Duodenal mucosa (tissue), 2 donors: ENCODE measurements around the gene LY6G6D.

Experiments used
- H3K27ac ChIP-seq: one replicate; pipeline ENCODE4 v1.7.0; 2013; ENCODE audit warnings: low read depth, low read length
- H3K27me3 ChIP-seq, 2 donors: one replicate each; pipeline ENCODE4 v1.7.0; 2013; ENCODE audit warnings: low read length in 2 of 2, control low read depth in 1 of 2; ENCODE audit not compliant: insufficient read depth in 2 of 2, control insufficient read depth in 1 of 2
- H3K36me3 ChIP-seq, 2 donors: one replicate each; pipeline ENCODE4 v1.7.0; 2013; ENCODE audit warnings: low read length in 2 of 2, control low read depth in 1 of 2; ENCODE audit not compliant: insufficient read depth in 2 of 2, control insufficient read depth in 1 of 2
- H3K4me1 ChIP-seq, 2 donors: one replicate each; pipeline ENCODE4 v1.7.0; 2013; ENCODE audit warnings: low read length in 2 of 2, control low read depth in 1 of 2; ENCODE audit not compliant: insufficient read depth in 2 of 2, control insufficient read depth in 1 of 2
- H3K4me3 ChIP-seq, 2 donors: one replicate each; pipeline ENCODE4 v1.7.0; 2013; ENCODE audit warnings: low read length in 2 of 2, low read depth in 1 of 2
- H3K9ac ChIP-seq, 2 donors: one replicate each; pipeline ENCODE4 v1.7.0; 2013; ENCODE audit warnings: low read length in 2 of 2, low read depth in 1 of 2
- H3K9me3 ChIP-seq, 2 donors: one replicate each; pipeline ENCODE4 v1.7.0; 2013; ENCODE audit warnings: low read length in 2 of 2, control low read depth in 1 of 2; ENCODE audit not compliant: control insufficient read depth in 1 of 2

LY6G6D gene

DNA sequence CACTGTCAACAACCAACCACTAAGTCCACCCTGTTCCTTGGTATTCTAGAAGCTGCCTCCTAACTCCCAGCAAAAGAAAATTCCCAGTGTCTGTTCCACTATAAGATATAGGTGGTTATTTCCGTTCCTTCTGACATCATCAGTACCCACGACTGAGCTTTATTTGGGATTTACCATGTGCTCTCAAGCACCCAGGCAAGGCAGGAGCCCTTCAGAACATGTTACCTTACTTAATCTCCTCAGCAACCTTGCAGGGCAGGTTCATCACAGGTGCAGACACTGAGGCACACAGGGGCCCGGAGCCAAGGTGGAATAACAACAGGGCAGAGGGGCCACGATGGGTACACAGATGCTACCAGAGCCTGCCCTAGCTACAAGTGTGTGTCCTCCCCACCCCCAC lies 22.8 kb upstream of the LY6G6D start:
- Histone ChIP-seq H3K27me3 (no peaks in the 10 kb centered on the region), H3K4me3 (no peak overlapping the region), H3K9me3 (no peaks in the 10 kb centered on the region), H3K36me3 (peaks cover 60 to 86% of the 10 kb centered on the region in 2 donors), H3K9ac (no peak overlapping the region), H3K27ac (no peak overlapping the region), H3K4me1 (peaks cover 16 to 19% of the 10 kb centered on the region in 2 donors)

DNA sequence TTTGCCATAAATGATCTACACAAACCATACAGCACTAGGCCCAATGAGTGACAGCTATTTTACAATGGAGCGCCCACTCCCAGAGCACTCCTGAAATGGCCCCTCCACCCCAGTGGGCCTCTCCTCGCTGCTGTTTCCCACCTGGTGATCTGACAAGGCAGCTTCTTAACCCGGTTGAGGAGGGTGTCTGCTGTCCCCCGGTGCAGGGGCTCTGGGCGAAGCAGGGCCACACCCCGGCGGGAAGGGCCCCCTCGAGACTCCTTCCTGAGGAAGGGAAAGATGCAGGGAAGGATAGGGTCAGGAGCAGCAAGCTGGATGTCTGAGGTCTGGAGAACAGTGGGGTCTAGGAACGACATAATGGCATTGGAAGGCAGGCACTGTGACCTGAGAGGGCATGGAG lies 22.3 kb upstream of the LY6G6D start:
- Histone ChIP-seq H3K27ac (no peak overlapping the region), H3K36me3 (peaks cover 60 to 86% of the 10 kb centered on the region in 2 donors), H3K9me3 (no peaks in the 10 kb centered on the region), H3K4me3 (no peak overlapping the region), H3K9ac (no peak overlapping the region), H3K27me3 (no peaks in the 10 kb centered on the region), H3K4me1 (peaks cover 16 to 19% of the 10 kb centered on the region in 2 donors)

DNA sequence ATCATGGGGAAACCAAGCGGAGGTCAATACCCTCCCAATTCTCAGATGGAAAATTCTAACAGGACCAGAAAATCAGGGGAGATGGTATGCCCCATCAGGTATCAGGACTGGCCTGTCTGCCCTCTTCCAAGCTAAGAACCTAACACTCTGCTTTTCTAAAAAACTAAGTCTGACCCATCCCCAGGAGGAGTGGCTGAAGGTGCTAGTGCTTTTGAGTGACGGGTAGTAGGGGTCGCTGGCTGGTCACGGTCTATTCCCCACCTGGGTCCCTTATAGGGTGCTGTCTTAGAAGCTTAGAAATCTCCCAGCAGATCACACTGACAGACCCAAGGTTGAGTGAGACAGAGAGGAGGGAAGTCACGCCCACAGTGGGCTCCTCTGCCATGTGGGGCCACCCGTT lies 21.6 kb upstream of the LY6G6D start:
- no peak overlapping the region for H3K27ac ChIP-seq
- no peak overlapping the region for H3K4me3 ChIP-seq
- H3K4me1 ChIP-seq = peaks cover 16 to 19% of the 10 kb centered on the region in 2 donors
- no peaks in the 10 kb centered on the region for H3K27me3 ChIP-seq
- no peak overlapping the region for H3K9ac ChIP-seq
- peaks cover 55 to 79% of the 10 kb centered on the region in 2 donors for H3K36me3 ChIP-seq
- H3K9me3 ChIP-seq = no peaks in the 10 kb centered on the region

DNA sequence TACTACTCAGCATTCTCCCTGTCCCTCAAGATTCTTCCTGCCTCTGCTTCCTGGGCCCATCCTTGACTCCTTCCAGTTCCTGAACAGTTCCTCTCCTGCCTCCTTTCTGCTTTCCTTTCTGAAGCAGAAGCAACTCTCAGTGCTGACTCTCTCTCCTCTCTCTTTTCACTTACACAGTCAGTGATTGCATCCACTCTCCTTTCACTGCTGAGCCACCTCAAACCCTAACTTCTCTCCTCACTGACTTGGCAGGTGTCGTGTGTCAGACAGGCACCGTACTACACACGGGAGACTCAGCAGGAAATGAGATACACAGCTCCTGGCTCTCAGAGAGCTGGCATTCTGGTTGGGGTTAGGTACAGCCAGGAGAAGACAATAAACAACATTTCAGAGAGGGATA lies 17.6 kb upstream of the LY6G6D start:
- H3K4me1 ChIP-seq = peaks cover 15% of the 10 kb centered on the region in 2 donors
- H3K9ac ChIP-seq = no peak overlapping the region
- no peak overlapping the region for H3K27ac ChIP-seq
- peaks cover 28 to 62% of the 10 kb centered on the region in 2 donors for H3K36me3 ChIP-seq
- no peaks in the 10 kb centered on the region for H3K27me3 ChIP-seq
- H3K4me3 ChIP-seq = no peak overlapping the region
- no peaks in the 10 kb centered on the region for H3K9me3 ChIP-seq

DNA sequence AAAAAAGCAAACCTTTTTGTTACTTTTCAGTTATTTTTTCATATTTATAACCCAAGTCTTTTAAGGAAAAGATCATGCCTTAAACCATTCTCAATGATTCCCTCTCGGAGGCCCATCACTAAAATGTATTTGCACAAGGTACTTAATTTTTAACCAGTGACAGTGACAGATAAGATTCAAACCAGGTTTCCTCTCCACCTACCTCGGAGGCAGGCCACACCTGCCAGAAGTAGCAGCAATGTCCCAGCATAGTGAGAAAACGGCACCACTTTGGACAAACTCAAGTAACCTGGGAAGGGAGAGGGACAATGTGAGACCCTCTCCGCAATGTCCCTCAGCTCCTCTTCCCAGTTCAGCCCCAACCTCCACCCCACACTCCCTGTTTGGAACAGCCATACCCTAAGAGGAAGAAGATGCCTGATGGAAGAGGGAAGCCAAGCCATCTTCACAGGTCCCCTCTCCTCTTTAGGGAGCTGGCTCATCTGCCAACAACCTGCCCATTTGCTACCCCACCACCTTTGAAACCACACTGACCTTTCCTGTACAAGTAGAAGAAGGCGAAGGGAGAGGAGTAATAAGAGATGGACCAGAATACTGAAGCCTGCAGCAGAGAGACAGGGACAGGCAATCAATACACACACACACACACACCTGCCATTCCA lies 14.3 kb upstream of the LY6G6D start:
- peaks cover 15% of the 10 kb centered on the region in 2 donors for H3K4me1 ChIP-seq
- peak overlapping the region in 1 of 2 donors; percentile 84 for H3K4me3 ChIP-seq
- peak overlapping the region in 1 of 2 donors; percentile 15 for H3K9ac ChIP-seq
- no peak overlapping the region for H3K27ac ChIP-seq
- no peaks in the 10 kb centered on the region for H3K27me3 ChIP-seq
- H3K36me3 ChIP-seq = peaks cover 9 to 33% of the 10 kb centered on the region in 2 donors
- H3K9me3 ChIP-seq = no peaks in the 10 kb centered on the region

DNA sequence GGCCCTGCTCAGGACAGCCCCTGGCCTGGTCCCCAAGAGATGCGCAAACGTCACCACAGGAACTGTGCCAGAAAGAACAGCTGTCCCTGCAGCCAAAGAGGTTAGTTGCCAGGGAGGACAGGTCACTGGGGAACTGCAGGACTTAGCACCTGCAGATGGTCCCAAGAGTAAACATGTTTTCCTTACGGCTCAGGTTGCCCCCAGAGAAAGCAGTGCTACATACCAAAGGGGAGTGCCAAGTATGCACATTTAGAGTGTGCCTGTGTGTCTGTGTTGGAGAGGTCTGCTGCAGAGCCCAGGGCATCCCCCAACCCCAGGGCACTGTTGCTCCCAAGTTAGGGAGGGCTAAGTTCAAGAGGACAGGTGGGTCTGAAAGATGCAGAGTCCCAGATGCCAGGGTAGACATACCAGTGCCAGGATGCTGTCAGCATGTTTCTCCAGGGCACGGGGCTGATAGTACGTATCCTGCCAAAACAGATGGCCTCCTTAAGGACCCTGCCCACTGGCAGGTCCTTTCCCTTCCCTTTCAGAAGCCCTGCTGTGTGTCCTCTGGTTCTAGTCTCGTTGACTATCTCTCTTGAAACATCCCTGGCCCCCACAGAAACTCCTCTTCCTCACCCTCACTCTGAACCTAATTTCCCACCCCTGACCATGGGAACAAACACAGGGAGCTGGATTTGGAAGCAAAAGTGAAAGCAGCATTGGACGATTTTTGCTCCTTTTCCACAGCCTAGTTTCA lies 13.3 kb upstream of the LY6G6D start:
- H3K27ac ChIP-seq = no peak overlapping the region

DNA sequence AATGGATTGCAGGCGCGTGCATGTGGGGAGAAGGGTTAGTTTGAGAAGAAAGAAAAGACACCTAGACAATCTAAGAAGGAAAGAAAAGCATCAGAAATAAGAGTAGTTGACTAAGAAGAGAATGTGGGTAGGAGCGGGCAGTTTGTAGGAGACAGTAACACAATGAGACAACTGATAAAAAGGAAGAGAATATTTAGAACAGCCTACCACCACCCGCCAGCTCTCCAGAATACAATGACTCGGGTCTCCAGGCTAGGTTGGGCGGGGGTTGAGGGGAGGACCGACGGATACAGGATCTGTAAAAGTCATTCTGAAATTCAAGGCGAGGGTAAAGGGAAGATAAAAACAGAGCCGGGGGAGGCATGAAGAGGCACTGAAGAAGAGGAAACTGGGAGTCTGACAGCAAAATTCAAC lies 12.7 kb upstream of the LY6G6D start:
- peaks cover 4 to 18% of the 10 kb centered on the region in 2 donors for H3K36me3 ChIP-seq
- H3K4me3 ChIP-seq = peak overlapping the region; percentile 84 to 89
- peak overlapping the region; percentile 89 to 97 for H3K9ac ChIP-seq
- H3K4me1 ChIP-seq = peaks cover 15% of the 10 kb centered on the region in 2 donors
- peak overlapping the region; percentile 98 for H3K27ac ChIP-seq
- H3K27me3 ChIP-seq = no peaks in the 10 kb centered on the region
- no peaks in the 10 kb centered on the region for H3K9me3 ChIP-seq

More for the DNA sequence above, 13.3 kb upstream of the LY6G6D start:
- Histone ChIP-seq H3K27me3 (no peaks in the 10 kb centered on the region), H3K4me3 (peak overlapping the region; percentile 84 to 89), H3K4me1 (peaks cover 15% of the 10 kb centered on the region in 2 donors), H3K9me3 (no peaks in the 10 kb centered on the region), H3K36me3 (peaks cover 5 to 24% of the 10 kb centered on the region in 2 donors), H3K9ac (peak overlapping the region; percentile 89 to 97)

DNA sequence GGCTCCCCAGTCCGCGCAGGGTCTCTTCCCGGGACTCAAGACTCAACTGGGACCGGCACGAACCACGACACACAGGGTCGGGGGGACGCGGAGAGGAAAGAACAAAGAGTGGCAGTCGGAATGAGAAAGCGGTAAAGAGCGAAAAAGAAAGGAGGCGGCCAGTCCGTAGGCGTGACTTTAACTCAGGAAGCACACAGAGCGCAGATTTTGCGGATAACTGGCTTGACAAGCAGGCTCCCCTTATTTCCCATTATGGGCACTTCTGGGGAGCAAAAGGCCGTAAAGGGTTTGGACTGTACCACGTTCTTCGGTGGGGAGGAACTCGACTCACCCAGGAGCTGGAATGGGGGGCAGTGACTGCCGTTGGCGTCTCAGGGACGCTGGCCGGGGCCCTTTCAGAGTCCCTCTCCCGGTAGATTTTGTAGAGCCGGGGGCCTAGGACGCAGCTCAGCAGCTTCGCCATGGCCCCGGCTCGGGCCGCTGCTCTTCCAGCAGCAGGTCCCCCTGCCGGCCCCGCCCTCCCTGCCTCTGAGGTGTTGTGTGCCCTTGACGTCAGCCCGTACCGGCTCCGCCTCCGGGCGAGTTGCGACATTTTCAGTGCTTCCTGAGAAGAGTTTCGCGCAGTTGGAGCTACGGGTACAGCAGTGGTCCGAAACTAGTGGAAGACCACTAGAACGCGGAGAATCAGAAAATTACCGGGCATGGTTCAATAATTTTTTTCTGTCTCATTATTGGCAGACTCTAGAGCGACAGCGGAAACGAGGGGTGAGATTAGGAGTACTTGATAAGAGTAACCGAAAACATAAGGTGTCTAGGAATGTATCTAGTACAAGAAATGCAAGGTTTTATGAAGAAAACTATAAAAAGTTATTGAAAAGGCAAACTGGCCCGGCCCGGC lies 12.1 kb upstream of the LY6G6D start, which contains the start of gene ABHD16A:
TSS of gene ABHD16A (minus strand) at position 506 of the 898 bp plus-strand sequence. CDS start at position 463, 43 bp downstream.
- peaks cover 15% of the 10 kb centered on the region in 2 donors for H3K4me1 ChIP-seq
- no peaks in the 10 kb centered on the region for H3K9me3 ChIP-seq
- H3K4me3 ChIP-seq = peak within 1 kb of the TSS; percentile 84 to 89
- H3K36me3 ChIP-seq = peaks cover 0 to 13% of the 10 kb centered on the region in 2 donors
- peak within 1 kb of the TSS; percentile 98 for H3K27ac ChIP-seq
- H3K9ac ChIP-seq = peak within 1 kb of the TSS; percentile 89 to 97
- H3K27me3 ChIP-seq = no peaks in the 10 kb centered on the region

DNA sequence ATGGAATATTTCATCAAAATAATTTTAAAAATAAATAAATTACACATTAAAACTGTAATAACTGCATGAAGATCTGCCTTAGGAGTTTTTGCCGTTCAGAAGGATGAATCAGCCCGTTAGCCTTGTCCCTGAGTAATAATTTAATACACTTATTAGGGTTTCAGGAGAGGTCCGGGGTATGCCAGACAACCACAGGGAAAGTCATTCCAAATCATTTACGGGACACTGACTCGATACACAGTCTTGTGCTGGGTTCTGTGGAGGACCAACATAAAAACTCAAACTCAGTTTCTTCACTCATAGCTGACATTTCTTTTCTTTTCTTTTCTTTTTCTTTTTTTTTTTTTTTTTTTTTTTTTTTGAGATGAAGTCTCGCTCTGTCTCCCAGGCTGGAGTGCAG lies 9.2 kb upstream of the LY6G6D start:
- Histone ChIP-seq H3K9ac (no peak overlapping the region), H3K4me1 (peaks cover 13 to 16% of the 10 kb centered on the region in 2 donors), H3K9me3 (no peaks in the 10 kb centered on the region), H3K27ac (no peak overlapping the region), H3K27me3 (no peaks in the 10 kb centered on the region), H3K36me3 (peaks cover 0 to under 1% of the 10 kb centered on the region in 2 donors), H3K4me3 (no peak overlapping the region)
